HG02840 (cell line): ENCODE measurements around the gene SFXN3.

ENCODE experiments used
- ATAC-seq: cut with Tn5 transposase; IDR thresholded peaks from one replicate; pipeline ENCODE4 v1.9.1; 2021; ENCODE audit warnings: mild to moderate bottlenecking, moderate library complexity, moderate number of reproducible peaks; ENCODE audit not compliant: unreplicated experiment, low FRiP score

Gene SFXN3

GRCh38 chr10:100999742-101000126 is 31.3 kb upstream of the SFXN3 start, which contains the start of gene LZTS2:
Gene LZTS2, plus strand, starts transcription at chr10:100999808. Its CDS starts 2,731 bp downstream, at chr10:101002539.
- ATAC-seq, result no peak

GRCh38 chr10:101000127-101000914 is 30.7 kb upstream of the SFXN3 start:
- no peak for ATAC-seq

GRCh38 chr10:101000915-101001658 is 29.9 kb upstream of the SFXN3 start:
- ATAC-seq, result no peak

- no peak for ATAC-seq
Observed at GRCh38 chr10:101001659-101002035, 29.4 kb upstream of the SFXN3 start.

- ATAC-seq, result no peak
Observed at GRCh38 chr10:101002456-101002855, 28.6 kb upstream of the SFXN3 start.

GRCh38 chr10:101003639-101004206 is 27.3 kb upstream of the SFXN3 start:
- ATAC-seq, result no peak

- ATAC-seq, result no peak
Observed at GRCh38 chr10:101005361-101005760, 25.7 kb upstream of the SFXN3 start.

GRCh38 chr10:101005869-101006567 is 25.0 kb upstream of the SFXN3 start:
- no peak for ATAC-seq

GRCh38 chr10:101006593-101007098 is 24.4 kb upstream of the SFXN3 start:
- ATAC-seq, result no peak

GRCh38 chr10:101007099-101007711 is 23.8 kb upstream of the SFXN3 start:
- no peak for ATAC-seq

GRCh38 chr10:101007915-101008822 is 22.9 kb upstream of the SFXN3 start:
- ATAC-seq, result no peak

- ATAC-seq, result no peak
Observed at GRCh38 chr10:101008823-101009423, 22.1 kb upstream of the SFXN3 start.

GRCh38 chr10:101010329-101010728 is 20.7 kb upstream of the SFXN3 start:
- no peak for ATAC-seq

- ATAC-seq, result no peak
Observed at GRCh38 chr10:101011517-101012423, 19.3 kb upstream of the SFXN3 start.

- peak; percentile 67 for ATAC-seq
Observed at GRCh38 chr10:101012525-101013364, 18.3 kb upstream of the SFXN3 start.

GRCh38 chr10:101013365-101013825 is 17.6 kb upstream of the SFXN3 start:
- no peak for ATAC-seq
